ENCODE measurements around the gene OLA1.

- TF ChIP-seq POLR2A (IDR thresholded peaks at IDR 0.05; ENCODE audit: low read depth, low read length) (no peak), POLR2AphosphoS5 (IDR thresholded peaks at IDR 0.05; ENCODE audit: low read depth, low read length) (no peak), TAF1 (IDR thresholded peaks at IDR 0.05; ENCODE audit: borderline replicate concordance, low read depth, low read length) (no peak)
Measured at GRCh38 chr2:174072857-174073256, 175.5 kb downstream of the OLA1 start.

All from GM12892 (cell line).